GDM1 (cell line): ENCODE measurements around the gene GTF2H3.
A peak's percentile ranks its signal among the peaks of the same experiment; 100 is the strongest.
"Not testable (repeated sequence)": the region's sequence is repeated elsewhere in the genome, so short reads cannot be mapped to it uniquely, and the experiment has no call there.

Experiments used
- DNase-seq: peaks from one replicate; lab custom pipeline; 2025; lab: John Stamatoyannopoulos, UW

GTF2H3 gene

DNA sequence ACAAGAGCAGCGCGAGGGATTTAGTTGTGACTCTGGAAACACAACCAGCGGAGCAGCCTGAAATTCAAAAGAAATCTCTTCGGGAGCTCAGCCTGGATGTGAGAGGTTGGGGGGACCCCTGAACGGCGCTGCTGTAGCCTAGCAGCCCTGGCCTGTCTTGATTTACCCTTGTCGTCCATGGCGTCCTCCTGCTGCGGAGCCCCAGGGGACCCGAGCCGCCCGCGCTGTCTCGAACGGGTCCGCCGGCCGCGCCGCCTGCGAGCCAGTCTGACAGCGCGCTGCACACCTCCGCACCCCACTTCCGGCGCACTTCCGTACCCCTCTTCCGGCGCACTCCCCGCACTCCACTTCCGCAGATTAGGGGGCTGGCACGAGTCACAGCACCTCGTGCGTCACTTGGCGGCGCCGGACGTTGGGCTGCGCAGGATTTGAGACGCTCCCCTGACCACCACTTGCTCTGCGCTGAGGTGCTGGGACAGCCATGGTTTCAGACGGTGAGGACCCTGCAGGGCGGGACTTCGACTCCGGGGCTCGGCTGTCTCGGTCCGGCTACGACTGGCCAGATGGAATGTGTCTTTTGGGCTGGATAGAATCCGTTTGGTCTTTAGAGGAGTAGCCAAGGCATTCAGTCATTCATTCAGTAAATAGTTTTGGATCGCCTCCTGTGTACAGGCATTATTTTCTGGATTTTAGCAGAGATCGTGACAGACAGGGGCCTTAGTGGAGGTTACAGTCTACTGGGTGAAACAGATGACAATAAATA, at the start of gene GTF2H3, which contains the start of gene EIF2B1:
TSS of gene GTF2H3 (plus strand) at position 451 of the 763 bp plus-strand sequence. CDS start at position 482, 31 bp downstream.
TSS of gene EIF2B1 (minus strand) at position 308 of the 763 bp plus-strand sequence. CDS start at position 179, 129 bp downstream.
- DNase-seq = peak; percentile 96

DNA sequence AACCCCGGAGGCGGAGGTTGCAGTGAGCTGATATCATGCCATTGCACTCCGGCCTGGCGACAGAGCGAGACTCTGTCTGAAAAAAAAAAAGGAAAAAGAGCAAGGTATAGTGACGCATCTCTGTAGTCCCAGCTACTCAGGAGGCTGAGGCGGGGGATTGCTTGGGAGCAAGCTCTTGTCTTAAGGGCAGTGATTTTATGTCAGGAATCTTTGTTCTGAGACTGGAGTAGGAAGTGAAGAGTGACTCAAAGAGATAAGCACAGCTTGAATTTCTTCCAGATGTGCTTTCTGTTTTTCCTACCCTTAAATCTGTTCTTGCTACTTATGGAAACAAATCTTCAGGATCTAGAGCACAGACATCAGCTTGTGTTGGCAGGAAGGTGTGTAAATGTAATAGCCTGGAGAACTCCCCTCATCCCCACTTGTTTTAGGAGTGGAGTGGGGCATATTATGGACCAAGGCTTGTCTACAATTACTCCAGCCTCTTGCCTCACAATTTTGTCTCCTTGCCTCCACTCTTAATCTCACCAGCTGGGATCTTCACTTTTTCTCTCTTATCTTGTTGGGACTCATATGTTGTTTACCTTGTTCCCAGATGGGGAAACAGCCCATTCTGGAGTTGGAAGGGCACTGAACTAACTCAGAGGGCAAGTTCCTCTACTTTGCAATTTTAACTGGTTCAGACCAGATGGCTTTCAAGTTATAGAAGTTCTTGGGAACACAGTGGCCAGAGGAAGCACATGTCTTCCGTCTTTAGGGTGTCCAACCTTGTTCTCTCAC, 41.7 kb upstream of the GTF2H3 start:
- DNase-seq = no peak

DNA sequence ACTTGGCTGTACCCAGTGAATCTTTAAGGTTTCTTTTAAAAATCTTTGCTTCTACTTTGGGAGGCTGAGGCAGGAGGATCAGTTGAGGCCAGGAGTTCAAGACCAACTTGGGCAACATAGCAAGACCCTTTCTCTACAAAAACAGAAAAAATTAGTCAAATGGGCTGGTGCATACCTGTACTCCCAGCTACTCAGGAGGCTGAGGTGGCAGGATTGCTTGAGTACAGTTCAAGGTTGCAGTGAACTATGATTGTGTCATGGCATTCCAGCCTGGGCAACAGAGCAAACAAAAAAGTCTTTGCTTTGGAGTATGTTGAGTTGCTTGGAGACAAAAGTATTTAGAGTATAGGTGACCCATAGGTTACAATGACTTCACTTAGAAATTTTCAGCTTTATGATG, 37.9 kb upstream of the GTF2H3 start:
- no peak for DNase-seq

DNA sequence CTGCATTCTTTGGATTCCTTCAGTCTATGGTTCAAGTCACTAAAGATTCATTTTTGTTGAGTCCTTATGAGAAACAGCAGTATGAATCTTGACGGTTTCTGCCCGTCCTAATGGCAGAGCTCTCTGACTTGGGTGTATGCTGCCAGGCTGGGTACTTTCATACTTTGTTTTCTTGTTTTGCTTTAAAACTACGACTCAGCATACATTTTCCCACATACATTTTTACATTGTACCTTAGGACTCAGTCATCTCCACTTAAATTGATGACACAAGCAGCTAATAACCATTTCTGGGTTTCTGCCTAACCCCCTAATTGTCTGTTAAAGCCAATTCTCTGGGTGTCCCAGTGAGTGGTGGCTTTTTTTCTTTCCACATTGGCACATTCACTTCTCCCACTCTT, 36.5 kb upstream of the GTF2H3 start:
- no peak for DNase-seq

DNA sequence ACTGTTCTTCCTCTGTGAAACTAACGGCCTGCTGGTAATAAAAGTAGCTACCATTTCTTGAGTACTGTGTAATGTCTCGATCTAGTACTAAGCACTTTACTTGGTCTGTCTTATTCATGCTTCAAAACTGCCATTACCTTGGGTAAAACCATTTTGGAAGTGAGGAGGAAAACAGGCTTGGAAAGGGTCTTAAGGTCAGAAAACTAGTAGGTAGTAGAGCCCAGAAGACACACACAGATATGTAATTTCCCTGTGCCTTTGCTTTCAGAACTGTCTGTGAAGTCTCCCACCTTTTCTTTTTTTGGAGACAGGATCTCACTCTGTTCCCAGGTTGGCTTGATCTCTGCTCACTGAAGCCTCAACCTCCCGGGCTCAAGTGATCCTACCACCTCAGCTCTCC, 35.1 kb upstream of the GTF2H3 start:
- DNase-seq = no peak

DNA sequence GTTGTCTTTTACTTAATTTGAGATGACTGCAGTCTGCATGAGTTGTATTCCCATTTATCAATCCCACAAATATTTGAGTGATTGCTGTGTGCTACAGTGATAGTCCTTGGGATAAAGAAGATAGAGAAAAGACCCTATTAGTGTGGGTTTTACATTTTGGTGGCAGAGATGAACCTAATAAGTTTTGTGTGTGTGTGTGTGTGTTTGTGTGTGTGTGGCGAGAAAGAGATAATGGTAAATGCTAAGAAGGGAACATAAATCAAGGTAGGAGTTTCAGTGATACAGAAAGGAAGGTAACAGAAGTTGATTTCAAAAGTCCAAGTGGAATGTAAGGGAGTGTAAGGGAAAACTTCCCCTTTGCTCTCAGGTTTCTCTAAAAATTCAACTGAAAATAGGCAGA, 34.3 kb upstream of the GTF2H3 start:
- no peak for DNase-seq

DNA sequence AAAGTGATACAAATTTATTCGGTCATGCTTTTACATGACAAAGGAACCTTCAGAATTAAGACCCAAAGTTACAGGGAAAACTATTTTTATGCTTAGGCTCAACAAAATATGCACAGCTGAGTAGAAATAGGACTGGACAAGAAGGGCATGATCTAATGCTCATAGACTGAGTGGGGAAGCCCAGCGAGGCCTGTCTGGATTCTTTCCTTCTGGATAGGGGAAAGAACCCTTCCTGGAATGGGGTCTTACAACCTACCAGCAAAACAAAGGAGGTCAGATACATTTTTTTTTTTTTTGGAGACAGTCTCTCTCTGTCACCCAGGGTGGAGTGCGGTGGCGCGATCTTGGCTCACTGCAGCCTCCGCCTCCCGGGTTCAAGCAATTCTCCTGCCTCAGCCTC, 33.9 kb upstream of the GTF2H3 start:
- DNase-seq = no peak

DNA sequence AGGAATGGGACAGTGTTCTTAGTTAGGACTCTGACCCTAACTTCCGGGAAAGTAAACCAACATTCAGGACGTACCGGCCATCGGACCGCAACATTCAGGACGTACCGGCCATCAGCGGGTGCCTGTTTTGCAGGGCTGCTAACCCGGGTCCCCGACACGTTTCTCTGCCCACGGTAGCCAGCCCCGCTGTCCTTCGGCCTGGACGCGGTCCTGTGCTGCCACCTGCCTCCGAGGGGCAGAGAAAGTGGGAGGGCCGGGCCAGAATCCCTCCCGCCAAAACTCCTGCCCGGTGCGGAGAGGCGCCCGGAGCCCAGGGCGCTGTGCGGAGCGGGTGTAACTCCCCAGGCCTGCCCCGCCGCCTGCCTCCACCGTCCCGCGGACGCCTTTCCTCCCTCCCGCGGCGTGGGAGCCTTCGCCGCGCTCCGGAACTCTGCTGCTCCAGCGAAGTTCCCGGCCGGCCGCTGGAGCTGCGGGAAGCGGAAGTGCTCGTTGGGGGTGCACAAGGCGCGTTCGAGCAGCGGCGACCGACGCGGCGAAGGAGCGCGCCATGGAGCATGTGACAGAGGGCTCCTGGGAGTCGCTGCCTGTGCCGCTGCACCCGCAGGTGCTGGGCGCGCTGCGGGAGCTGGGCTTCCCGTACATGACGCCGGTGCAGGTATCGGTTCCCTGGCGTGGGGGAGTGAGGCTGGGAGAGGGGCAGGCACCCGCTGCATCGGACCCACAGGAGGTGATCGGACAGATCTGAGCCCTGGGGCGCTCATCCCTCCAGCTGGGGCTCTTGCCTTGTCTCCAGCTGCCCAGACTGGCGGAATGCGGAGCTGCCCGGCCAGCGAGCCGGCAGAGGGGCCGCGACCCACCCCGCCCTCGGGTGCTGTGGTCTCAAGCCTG, 31.8 kb upstream of the GTF2H3 start, which contains the start of gene DDX55:
TSS of gene DDX55 (plus strand) at position 498 of the 888 bp plus-strand sequence. CDS start at position 548, 50 bp downstream.
- DNase-seq = peak; percentile 79

DNA sequence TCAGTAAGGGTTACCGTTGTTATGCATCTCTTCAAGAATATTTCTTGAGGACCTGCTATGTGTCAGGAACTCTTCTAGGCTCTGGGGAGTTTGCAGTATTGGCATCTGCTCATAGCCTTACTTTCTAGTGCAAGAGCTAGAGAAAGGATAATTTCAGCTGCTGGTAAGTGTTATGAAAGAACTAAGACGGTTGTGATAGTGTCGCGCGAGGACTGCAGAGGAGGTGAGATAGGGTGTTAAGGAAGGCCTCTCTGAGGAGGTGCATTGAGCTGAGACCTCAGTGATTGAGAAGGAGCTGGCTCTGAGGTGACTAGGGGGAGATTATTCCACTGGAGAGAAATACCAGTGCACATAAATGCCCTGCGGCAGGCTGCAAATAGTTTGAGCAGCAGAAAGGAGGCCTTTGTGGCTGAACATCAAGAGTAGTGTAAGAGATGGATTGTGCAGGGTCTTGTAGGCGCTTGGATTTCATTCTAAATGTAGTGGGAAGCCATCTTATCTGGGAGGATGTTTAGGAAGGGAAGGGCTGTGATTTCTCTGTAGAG, 30.9 kb upstream of the GTF2H3 start:
- no peak for DNase-seq

DNA sequence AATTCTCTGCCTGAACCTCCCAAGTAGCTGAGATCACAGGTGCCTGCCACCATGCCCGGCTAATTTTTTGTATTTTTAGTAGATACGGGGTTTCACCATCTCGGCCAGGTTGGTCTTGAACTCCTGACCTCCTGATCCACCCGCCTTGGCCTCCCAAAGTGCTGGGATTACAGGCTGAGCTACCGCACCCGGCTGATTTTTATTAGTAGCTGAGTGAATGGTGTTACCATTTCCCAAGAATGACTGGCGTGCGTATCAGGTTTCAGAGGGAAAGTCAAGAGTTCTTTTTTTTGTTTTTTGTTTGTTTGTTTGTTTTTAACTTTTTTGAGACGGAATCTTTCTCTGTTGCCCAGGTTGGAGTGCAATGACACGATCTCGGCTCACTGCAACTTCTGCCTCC, 30.1 kb upstream of the GTF2H3 start:
- DNase-seq = not testable (repeated sequence)

DNA sequence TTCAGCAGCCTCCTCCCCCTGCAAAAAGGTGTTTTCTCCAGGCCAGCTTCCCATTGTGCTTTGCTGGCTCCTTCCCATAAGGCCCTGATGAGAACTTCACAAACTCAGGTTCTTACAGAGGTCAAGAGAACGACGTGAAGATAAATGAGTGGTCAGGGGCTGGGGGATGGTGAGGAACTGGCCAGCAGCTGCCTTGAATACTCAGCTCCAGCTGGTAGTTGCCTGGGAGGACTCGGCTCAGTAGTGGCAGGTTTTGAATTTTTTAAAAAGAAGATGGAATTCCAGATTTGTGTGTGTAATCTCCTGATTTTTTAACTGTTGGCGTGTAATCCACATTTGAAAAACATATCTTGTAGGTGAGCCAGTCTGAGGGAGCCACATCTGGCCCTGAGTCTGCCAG, 25.9 kb upstream of the GTF2H3 start:
- no peak for DNase-seq

DNA sequence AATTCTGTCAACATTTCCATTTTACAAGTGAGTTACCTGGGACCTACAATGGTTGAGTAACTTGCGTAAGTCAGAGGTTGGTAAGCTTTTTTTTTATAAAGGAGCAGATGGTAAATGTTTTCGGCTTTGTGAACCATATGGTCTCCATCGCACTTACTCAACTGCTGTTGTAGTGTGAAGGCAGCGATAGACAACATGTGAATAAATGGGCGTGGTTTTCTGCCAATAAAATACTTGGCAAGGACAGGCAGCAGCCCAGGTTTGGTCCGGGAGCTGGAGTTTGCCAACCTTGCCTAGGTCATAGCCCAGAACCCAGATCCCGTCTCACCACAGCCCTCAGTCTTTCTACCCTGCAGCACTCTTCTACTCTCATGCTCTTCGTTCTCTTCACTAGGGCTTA, 25.4 kb upstream of the GTF2H3 start:
- no peak for DNase-seq

DNA sequence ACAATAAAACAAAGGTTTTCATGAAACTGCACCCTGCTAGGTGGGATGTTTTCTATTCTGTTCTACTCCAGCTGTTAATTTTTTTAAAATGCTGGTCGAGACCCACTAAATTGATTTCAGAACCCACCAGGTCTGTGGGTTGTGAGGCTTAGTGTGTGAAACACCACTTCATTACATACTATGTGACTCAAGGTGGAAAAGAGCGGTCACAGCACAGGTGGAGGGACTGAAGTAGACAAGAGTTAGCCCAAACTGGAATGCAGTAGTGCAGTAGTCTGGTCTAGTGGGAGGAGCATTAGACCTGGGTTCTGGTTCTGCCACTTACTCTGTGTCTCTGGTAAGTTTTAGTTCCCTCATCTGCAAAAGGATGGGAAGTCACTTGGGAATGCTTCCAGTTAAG, 19.5 kb upstream of the GTF2H3 start:
- no peak for DNase-seq

DNA sequence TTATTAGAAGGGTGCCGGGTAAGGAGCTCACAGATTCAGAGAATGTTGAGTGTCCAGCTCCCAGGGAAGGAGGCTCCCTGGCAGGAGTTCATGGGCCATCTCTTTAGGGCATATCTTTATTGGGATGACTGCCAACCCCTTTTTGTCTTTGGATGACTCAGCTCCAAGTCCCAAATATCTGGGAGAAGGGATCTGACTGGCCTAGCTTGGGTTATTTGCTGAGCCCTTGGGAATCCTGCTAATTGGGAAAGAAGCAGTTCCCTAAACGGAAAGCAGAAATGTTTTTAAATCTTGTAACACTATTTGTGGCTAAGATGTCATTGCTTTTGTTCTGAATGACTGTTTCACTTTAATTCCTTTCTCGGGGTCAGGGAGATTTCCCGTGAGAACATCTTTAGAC, 19.1 kb upstream of the GTF2H3 start:
- DNase-seq = no peak

DNA sequence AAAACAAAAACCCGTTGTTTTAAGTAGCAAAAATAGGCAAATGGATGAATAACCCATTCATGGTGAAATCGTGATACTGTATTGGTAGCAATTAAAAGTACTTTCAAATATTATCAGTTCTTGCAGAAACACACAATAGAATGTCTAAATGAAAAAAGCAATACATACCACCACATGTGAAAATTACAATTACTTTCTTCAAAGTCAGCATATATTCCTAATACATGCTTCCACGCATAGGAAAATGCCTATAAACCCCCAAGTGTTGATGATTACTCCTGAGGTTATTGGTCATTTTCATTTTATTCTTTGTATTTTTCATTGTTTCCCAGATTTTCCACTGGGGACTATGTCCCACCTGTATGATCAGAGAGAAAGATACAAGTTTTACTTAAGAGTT, 16.5 kb upstream of the GTF2H3 start:
- DNase-seq = no peak

DNA sequence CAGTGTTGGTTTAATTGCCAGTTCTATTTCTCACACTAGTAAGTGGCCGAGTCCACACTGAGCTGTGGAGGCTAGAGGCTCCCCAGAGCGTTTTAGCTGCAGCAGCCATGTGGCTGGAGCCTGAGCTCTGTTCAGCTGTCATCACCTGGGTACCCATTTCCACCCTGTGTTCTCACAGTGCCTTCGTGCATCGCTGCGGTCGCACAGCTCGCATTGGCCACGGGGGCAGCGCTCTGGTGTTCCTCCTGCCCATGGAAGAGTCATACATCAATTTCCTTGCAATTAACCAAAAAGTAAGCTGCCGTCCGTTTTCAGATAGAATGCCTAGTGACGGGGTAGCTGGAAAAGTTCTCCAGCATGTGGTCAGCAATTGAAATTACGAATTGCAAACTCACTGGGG, 16.0 kb upstream of the GTF2H3 start:
- DNase-seq = no peak

DNA sequence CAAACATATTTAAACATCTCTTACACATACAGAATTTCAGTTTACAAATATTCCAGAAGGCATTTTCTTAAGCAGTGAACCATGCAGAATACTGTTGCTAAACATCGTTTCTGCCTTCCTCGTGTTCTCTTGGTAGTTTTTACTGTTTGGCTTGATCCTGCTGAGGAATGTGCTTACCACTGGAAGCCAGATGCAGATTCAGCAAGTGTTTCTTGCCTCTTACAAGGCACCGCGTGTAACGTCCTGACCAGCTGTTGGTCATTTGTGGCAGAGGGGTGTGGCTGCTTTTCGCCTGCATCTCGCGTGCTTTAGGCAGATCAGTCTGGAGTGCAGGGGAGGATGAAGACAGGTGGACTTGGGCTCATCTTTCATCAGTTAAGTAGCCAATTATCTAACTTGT, 12.5 kb upstream of the GTF2H3 start:
- DNase-seq = no peak

DNA sequence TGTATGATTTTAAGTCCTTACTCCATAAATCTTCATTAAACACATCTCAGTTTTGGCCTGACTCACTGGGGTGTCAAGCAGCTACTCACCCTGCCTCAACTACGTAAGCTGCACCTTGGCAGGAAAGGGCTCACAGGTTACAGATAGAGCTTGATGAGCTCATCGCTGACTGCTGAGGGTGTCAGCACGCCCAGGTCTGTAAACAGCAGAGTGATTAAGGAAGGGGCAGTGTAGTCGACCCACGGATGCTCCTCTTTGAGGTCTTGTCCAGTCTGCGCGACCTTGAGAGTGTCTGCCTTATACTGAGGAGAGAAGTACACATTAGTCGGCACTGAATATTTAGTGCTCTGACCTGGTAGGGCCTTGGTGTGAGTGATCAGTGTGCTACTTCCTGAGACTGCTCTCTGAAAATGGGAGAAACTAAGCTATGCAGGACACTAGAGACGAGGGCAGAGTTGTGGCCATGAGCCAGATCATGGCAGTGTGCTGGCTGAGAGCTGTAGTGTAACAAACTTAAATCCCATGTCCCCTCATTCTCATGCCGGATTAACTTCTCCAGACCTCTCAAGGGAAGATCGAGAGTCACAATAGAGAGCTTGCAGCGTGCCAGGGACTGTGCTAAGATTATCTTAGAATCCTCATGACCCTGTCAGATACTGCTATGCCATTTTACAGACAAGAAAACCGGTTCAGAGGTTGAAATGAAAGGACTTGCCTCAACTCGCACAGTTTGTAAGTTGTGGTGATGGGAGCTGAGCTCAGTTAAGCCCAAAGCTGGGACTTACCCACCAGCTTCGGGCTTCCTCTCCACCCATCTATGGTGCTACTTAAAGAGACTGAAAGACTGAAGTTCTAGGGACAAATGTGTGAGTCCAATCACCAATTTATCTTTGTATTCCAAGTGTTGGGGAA, 11.8 kb upstream of the GTF2H3 start:
- no peak for DNase-seq

DNA sequence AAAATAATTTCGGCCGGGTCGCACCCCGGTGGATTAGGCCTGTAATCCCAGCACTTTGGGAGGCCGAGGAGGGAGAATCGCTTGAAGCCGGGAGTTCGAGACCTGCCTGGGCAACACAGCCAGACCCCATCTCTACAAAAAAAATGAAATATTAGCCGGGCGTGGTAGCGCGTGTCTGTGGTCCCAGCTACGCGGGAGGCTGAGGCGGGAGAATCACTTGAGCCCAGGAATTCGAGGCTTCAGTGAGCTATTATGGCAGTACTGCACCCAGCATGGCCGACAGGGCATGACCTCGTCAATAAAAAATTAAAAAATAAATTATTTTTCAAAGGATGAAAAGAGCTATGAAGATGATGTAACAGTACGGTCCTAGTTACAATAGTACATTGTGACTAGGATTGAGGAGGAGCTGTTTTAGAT, 523 bp downstream of the GTF2H3 start:
- DNase-seq = no peak

DNA sequence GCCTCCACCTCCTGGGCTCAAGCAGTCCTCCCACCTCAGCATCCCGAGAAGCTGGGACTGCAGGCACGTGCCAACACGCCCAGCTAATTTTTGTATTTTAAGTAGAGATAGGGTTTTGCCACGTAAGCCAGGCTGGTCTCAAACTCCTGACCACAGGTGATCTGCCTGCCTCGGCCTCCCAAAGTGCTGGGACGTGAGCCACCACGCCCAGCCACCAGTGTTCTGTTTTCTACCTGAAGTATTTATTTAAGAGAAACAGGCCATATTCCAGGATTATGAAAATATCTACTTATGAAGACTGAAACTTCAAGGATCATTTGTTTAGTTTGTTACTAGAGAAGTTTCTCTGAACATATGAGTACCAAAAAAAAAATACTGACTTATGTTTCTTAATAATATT, 10.3 kb downstream of the GTF2H3 start:
- no peak for DNase-seq

DNA sequence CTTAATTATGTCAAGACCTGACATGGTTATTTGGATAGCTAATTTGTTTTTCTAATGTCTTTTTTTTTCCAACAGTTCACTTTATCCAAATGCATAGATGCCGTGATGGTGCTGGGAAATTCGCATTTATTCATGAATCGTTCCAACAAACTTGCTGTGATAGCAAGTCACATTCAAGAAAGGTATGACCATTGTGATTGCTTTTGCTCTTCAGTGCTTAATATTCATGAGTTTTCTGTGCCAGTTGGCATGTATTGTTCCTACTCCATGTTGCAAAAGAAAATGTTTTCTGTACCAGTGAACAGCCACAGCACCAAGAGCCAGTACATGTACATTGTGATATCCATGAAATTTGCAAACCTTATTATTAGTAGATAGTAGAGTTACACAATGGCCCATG, 11.8 kb downstream of the GTF2H3 start:
- no peak for DNase-seq
